ENCODE results near the gene IL36A.

Gene IL36A

GRCh38 chr2:113007250-113007649 is 2.0 kb downstream of the IL36A start:
- no peak for DNase-seq

GRCh38 chr2:113009622-113010021 is 4.4 kb downstream of the IL36A start:
- DNase-seq: no peak

- DNase-seq: no peak
Observed at GRCh38 chr2:113010088-113010487, 4.8 kb downstream of the IL36A start.

- no peak for DNase-seq
Observed at GRCh38 chr2:113011108-113011507, 5.8 kb downstream of the IL36A start.

- no peak for DNase-seq
Observed at GRCh38 chr2:113012436-113013335, 7.4 kb downstream of the IL36A start.

- DNase-seq: no peak
Observed at GRCh38 chr2:113013336-113013661, 8.0 kb downstream of the IL36A start.

- DNase-seq: no peak
Observed at GRCh38 chr2:113014067-113014466, 8.8 kb downstream of the IL36A start.

GRCh38 chr2:113015042-113015441 is 9.8 kb downstream of the IL36A start:
- DNase-seq: no peak

GRCh38 chr2:113015655-113016054 is 10.4 kb downstream of the IL36A start:
- no peak for DNase-seq

GRCh38 chr2:113018509-113018908 is 13.2 kb downstream of the IL36A start:
- no peak for DNase-seq

GRCh38 chr2:113021312-113021711 is 16.1 kb downstream of the IL36A start:
- no peak for DNase-seq

- DNase-seq: no peak
Observed at GRCh38 chr2:113024764-113025163, 19.5 kb downstream of the IL36A start.

- no peak for DNase-seq
Observed at GRCh38 chr2:113025737-113026136, 20.5 kb downstream of the IL36A start.

GRCh38 chr2:113027691-113028090 is 22.4 kb downstream of the IL36A start:
- DNase-seq: no peak

GRCh38 chr2:113028112-113028511 is 22.9 kb downstream of the IL36A start:
- no peak for DNase-seq

GRCh38 chr2:113032737-113033136 is 27.5 kb downstream of the IL36A start:
- DNase-seq: no peak

- DNase-seq: no peak
Observed at GRCh38 chr2:113034016-113034415, 28.8 kb downstream of the IL36A start.

GRCh38 chr2:113036763-113037162 is 31.5 kb downstream of the IL36A start:
- no peak for DNase-seq

- DNase-seq: no peak
Observed at GRCh38 chr2:113038291-113038690, 33.0 kb downstream of the IL36A start.

- DNase-seq: no peak
Observed at GRCh38 chr2:113039158-113039557, 33.9 kb downstream of the IL36A start.

- no peak for DNase-seq
Observed at GRCh38 chr2:113039719-113040118, 34.5 kb downstream of the IL36A start.

- DNase-seq: no peak
Observed at GRCh38 chr2:113041871-113042270, 36.6 kb downstream of the IL36A start.

GRCh38 chr2:113046465-113046864 is 41.2 kb downstream of the IL36A start:
- DNase-seq: no peak
